ENCODE measurements around the gene DNAAF8. TPM values are rescaled to one million over a fixed set of nuclear protein-coding genes. Genes with fewer than 3 reads are reported as not detected.

Gene DNAAF8
- total RNA-seq, 2 donors from 2014 or later, result 0.61 to 0.69 TPM

GRCh38 chr16:4746991-4747574, 12.7 kb downstream of the DNAAF8 start:
- DNase-seq, result no peak
- Histone ChIP-seq H3K4me3 (no peak overlapping the region), H3K36me3 (peaks cover 4% of the 10 kb centered on the region), H3K27me3 (no peaks in the 10 kb centered on the region), H3K9ac (ENCODE audit: low read depth in 2 of 2, low read length in 2 of 2) (peak overlapping the region in 1 of 2 donors; percentile 43), H3K9me3 (no peaks in the 10 kb centered on the region), H3K27ac (no peak overlapping the region), H3K4me1 (no peaks in the 10 kb centered on the region)
- intact Hi-C loops (cut with DNase I), result no loop called here
- no peak for TF ChIP-seq CTCF (IDR thresholded peaks at IDR 0.05)

GRCh38 chr16:4747906-4748681, 13.8 kb downstream of the DNAAF8 start:
- Histone ChIP-seq H3K9me3 (no peaks in the 10 kb centered on the region), H3K4me3 (no peak overlapping the region), H3K9ac (ENCODE audit: low read depth in 2 of 2, low read length in 2 of 2) (no peak overlapping the region), H3K27ac (no peak overlapping the region), H3K27me3 (no peaks in the 10 kb centered on the region), H3K4me1 (no peaks in the 10 kb centered on the region), H3K36me3 (peaks cover 4% of the 10 kb centered on the region)
- intact Hi-C loops (cut with DNase I), result no loop called here
- DNase-seq, result no peak
- no peak for TF ChIP-seq CTCF (IDR thresholded peaks at IDR 0.05)

GRCh38 chr16:4748682-4749411, 14.5 kb downstream of the DNAAF8 start:
- no peaks in the 10 kb centered on the region for H3K27me3 ChIP-seq
- intact Hi-C loops (cut with DNase I), result no loop called here
- no peaks in the 10 kb centered on the region for H3K4me1 ChIP-seq
- no peaks in the 10 kb centered on the region for H3K9me3 ChIP-seq
- no peak for TF ChIP-seq CTCF (IDR thresholded peaks at IDR 0.05)
- no peak for DNase-seq
- no peak overlapping the region for H3K27ac ChIP-seq
- no peak overlapping the region for H3K9ac ChIP-seq (ENCODE audit: low read depth in 2 of 2, low read length in 2 of 2)
- H3K4me3 ChIP-seq, result no peak overlapping the region
- peaks cover 4% of the 10 kb centered on the region for H3K36me3 ChIP-seq

GRCh38 chr16:4749700-4750257, 15.4 kb downstream of the DNAAF8 start:
- Histone ChIP-seq H3K9me3 (no peaks in the 10 kb centered on the region), H3K9ac (ENCODE audit: low read depth in 2 of 2, low read length in 2 of 2) (no peak overlapping the region), H3K27me3 (no peaks in the 10 kb centered on the region), H3K4me3 (no peak overlapping the region), H3K4me1 (no peaks in the 10 kb centered on the region), H3K36me3 (peaks cover 4% of the 10 kb centered on the region), H3K27ac (no peak overlapping the region)
- no peak for DNase-seq
- no peak for TF ChIP-seq CTCF (IDR thresholded peaks at IDR 0.05)
- intact Hi-C loops (cut with DNase I), result no loop called here

GRCh38 chr16:4750896-4751295, 16.6 kb downstream of the DNAAF8 start:
- DNase-seq, result no peak
- Histone ChIP-seq H3K9ac (ENCODE audit: low read depth in 2 of 2, low read length in 2 of 2) (no peak overlapping the region), H3K9me3 (no peaks in the 10 kb centered on the region), H3K36me3 (peaks cover 4% of the 10 kb centered on the region), H3K4me1 (no peaks in the 10 kb centered on the region), H3K27ac (no peak overlapping the region), H3K27me3 (no peaks in the 10 kb centered on the region), H3K4me3 (no peak overlapping the region)
- intact Hi-C loops (cut with DNase I), result no loop called here
- no peak for TF ChIP-seq CTCF (IDR thresholded peaks at IDR 0.05)

Measured in colonic mucosa (tissue), 4 donors.